Lung (tissue), 12 donors: Measurements from ENCODE around the gene TSKU. TPM values are rescaled to one million over a fixed set of nuclear protein-coding genes. Genes with fewer than 3 reads are reported as not detected.
A peak's percentile ranks its signal among the peaks of the same experiment; 100 is the strongest.

Experiments
- ATAC-seq: fragments of 200-7000 bp; cut with Tn5 transposase; one replicate; pipeline ENCODE4 v1.9.1; 2020; ENCODE audit warnings: moderate number of reproducible peaks; ENCODE audit not compliant: insufficient read depth, low FRiP score
- DNase-seq, 3 donors: peaks; one replicate each; pipeline ENCODE4 v3.0.0-alpha.2; 2013 to 2017
- H3K27ac ChIP-seq, 2 donors: one replicate each; pipeline ENCODE4 v1.5.1; 2013; ENCODE audit warnings: mild to moderate bottlenecking in 2 of 2, moderate library complexity in 2 of 2, control low read depth in 1 of 2, inconsistent platforms in 1 of 2, low read depth in 1 of 2, low read length in 1 of 2
- H3K27me3 ChIP-seq, 3 donors: one replicate each; pipeline ENCODE4 v1.5.1; 2013; ENCODE audit warnings: low read length in 2 of 3; ENCODE audit not compliant: control insufficient read depth in 3 of 3, insufficient read depth in 3 of 3
- H3K36me3 ChIP-seq, 4 donors: one replicate each; pipeline ENCODE4 v1.5.1; 2013; ENCODE audit warnings: low read length in 4 of 4, mild to moderate bottlenecking in 1 of 4, moderate library complexity in 1 of 4; ENCODE audit not compliant: control insufficient read depth in 4 of 4, insufficient read depth in 4 of 4
- H3K4me1 ChIP-seq, 5 donors: one replicate each; pipeline ENCODE4 v1.5.1; 2013; ENCODE audit warnings: low read length in 5 of 5, mild to moderate bottlenecking in 2 of 5, moderate library complexity in 1 of 5; ENCODE audit not compliant: control insufficient read depth in 5 of 5, insufficient read depth in 5 of 5
- H3K4me3 ChIP-seq: one replicate; pipeline ENCODE4 v1.5.1; 2013; ENCODE audit warnings: mild to moderate bottlenecking, control low read depth, moderate library complexity
- H3K9ac ChIP-seq, 2 donors: one replicate each; pipeline ENCODE4 v1.5.1; 2013; ENCODE audit warnings: low read length in 2 of 2, control low read depth in 1 of 2; ENCODE audit not compliant: insufficient read depth in 1 of 2
- H3K9me3 ChIP-seq, 4 donors: one replicate each; pipeline ENCODE4 v1.5.1; 2013; ENCODE audit warnings: low read length in 3 of 4, mild to moderate bottlenecking in 1 of 4, moderate library complexity in 1 of 4; ENCODE audit not compliant: control insufficient read depth in 4 of 4, insufficient read depth in 3 of 4
- CTCF ChIP-seq: IDR thresholded peaks from 2 replicates; pipeline ENCODE4 v1.5.1; 2012; ENCODE audit warnings: mild to moderate bottlenecking; ENCODE audit errors: control extremely low read depth, extremely low read depth
- WGBS, 2 donors: extraction: QIAGEN DNeasy Blood & Tissue Kit; methylation state at CpG; one replicate each; pipeline ENCODE4 v1.1.7; 2013; 5-methylcytosine and 5-hydroxymethylcytosine counted together
- polyA plus RNA-seq, 2 donors: library from polyadenylated mRNA; stranded (reverse); fragments of 200-250 nt; gene quantifications; one replicate each; pipeline ENCODE4 v1.2.1, GENCODE V29; 2013
- total RNA-seq, 2 donors: library from RNA; depleted of rRNA in 1 of 2; stranded (reverse); fragments of >200 nt in 1 of 2; gene quantifications; one replicate each; pipeline ENCODE4 v1.2.1, GENCODE V29; 2014 to 2021
- donor health status: control.
- donor health status: control.
- donor health status: Bipolar disorder and iron deficiency.
- donor health status: healthy.
- donor health status: DM: yes; HTN: yes; CAD: no.

The TSKU gene
- total and polyA plus RNA-seq, 4 donors = 3.7 to 18.6 (median 11.6) TPM

GRCh38 chr11:76798202-76798581, 15.0 kb downstream of the TSKU start:
- H3K4me1 ChIP-seq = peaks cover 0 to 43% (median 5%) of the 10 kb centered on the region in 5 donors
- H3K9ac ChIP-seq = no peak overlapping the region
- no peak overlapping the region for H3K27ac ChIP-seq

GRCh38 chr11:76798671-76799065, 15.5 kb downstream of the TSKU start:
- Histone ChIP-seq H3K4me1 (peaks cover 0 to 43% (median 6%) of the 10 kb centered on the region in 5 donors), H3K9ac (no peak overlapping the region), H3K36me3 (peaks cover 0 to 9% (median 2%) of the 10 kb centered on the region in 4 donors), H3K4me3 (no peak overlapping the region), H3K9me3 (no peaks in the 10 kb centered on the region), H3K27ac (peak overlapping the region in 1 of 2 donors; percentile 58), H3K27me3 (no peaks in the 10 kb centered on the region)
- no peak for TF ChIP-seq CTCF
- ATAC-seq (no peak), DNase-seq (no peak)
- 71 to 72% methylated on average over 9 of the region's 9 CpGs for WGBS, 2 donors

More at GRCh38 chr11:76798202-76798581, 15.0 kb downstream of the TSKU start:
- H3K36me3 ChIP-seq = peaks cover 0 to 9% (median 2%) of the 10 kb centered on the region in 4 donors
- no peak for ATAC-seq
- H3K27me3 ChIP-seq = no peaks in the 10 kb centered on the region
- WGBS, 2 donors = 92 to 99% methylated on average over 5 of the region's 5 CpGs
- no peak for DNase-seq
- H3K9me3 ChIP-seq = no peaks in the 10 kb centered on the region
- TF ChIP-seq CTCF = no peak
- H3K4me3 ChIP-seq = no peak overlapping the region

- no peak overlapping the region for H3K4me3 ChIP-seq
- 7 to 8% methylated on average over 44 to 47 of the region's 47 CpGs for WGBS, 2 donors
- H3K9me3 ChIP-seq = no peaks in the 10 kb centered on the region
- no peak overlapping the region for H3K9ac ChIP-seq
- H3K36me3 ChIP-seq = peaks cover 0 to 9% (median 2%) of the 10 kb centered on the region in 4 donors
- peak; percentile 87 for TF ChIP-seq CTCF
- peak overlapping the region in 1 of 2 donors; percentile 65 for H3K27ac ChIP-seq
- DNase-seq (peak; percentile 87 to 92 (median 89)), ATAC-seq (peak; percentile 85)
- H3K4me1 ChIP-seq = peaks cover 0 to 40% (median 9%) of the 10 kb centered on the region in 5 donors
- no peaks in the 10 kb centered on the region for H3K27me3 ChIP-seq
These were observed 16.1 kb downstream of the TSKU start for GRCh38 chr11:76799066-76799804.
